HepG2 (cell line): Measurements from ENCODE around the gene LSR. TPM values are rescaled to one million over a fixed set of nuclear protein-coding genes. Genes with fewer than 3 reads are reported as not detected.

Experiments
- ATAC-seq: fragments of 200-7000 bp; cut with Tn5 transposase; 3 replicates; pipeline ENCODE4 v1.9.1; 2020; ENCODE audit warnings: mild to moderate bottlenecking, moderate library complexity
- BruUV-seq: library from RNA; stranded (reverse); fragments of 400-500 nt; replicated peaks from 2 replicates; lab custom pipeline; 2021; lab: Mats Ljungman, UMichigan
- CTCF ChIA-PET: fragments of 300-600 bp; formaldehyde crosslinking; extraction: SDS; loops from one replicate; lab custom pipeline; 2021; ENCODE audit warnings: low total read pairs, inconsistent platforms, low intra/inter-chr PET ratio; lab: Yijun Ruan, JAX
- POLR2A ChIA-PET: fragments of 350-600 bp; sonication (Branson Sonifier 250); formaldehyde crosslinking; loops from one replicate; lab custom pipeline; 2020; ENCODE audit warnings: antibody characterized with exemption, inconsistent platforms; lab: Yijun Ruan, JAX
- DNase-seq: peaks from one replicate; pipeline ENCODE4 v3.0.0-alpha.2; 2015; ENCODE audit warnings: low spot score
- FAIRE-seq: peaks from 3 replicates; lab custom pipeline; 2011; peaks lifted over from hg19 to GRCh38; lab: Jason Lieb, UNC
- H2AFZ ChIP-seq: one replicate; pipeline ENCODE4 v1.6.1; 2011; ENCODE audit warnings: low read length, inconsistent platforms
- H3K27ac ChIP-seq: fragments of 300-600 bp; 3 replicates; pipeline ENCODE4 v1.8.0; 2011; ENCODE audit warnings: mixed run types, mild to moderate bottlenecking, mixed read lengths, low read length, inconsistent platforms; ENCODE audit not compliant: insufficient read depth; ENCODE audit errors: extremely low read length
- H3K27me3 ChIP-seq, 2 experiments: fragments of 200-600 bp in 1 of 2; 2 replicates in 1 of 2; 3 replicates in 1 of 2; pipeline versions ENCODE4 v1.6.0 to v1.8.0; 2011; ENCODE audit warnings: low read length in 2 of 2, mild to moderate bottlenecking in 2 of 2, moderate library complexity in 2 of 2, inconsistent platforms in 1 of 2; ENCODE audit not compliant: insufficient read depth in 2 of 2, control insufficient read depth in 1 of 2
- H3K36me3 ChIP-seq, 2 experiments: fragments of 200-600 bp in 1 of 2; replicated peaks in 1 of 2; 2 replicates in 1 of 2; 3 replicates in 1 of 2; pipeline versions ENCODE4 v1.5.1 to v1.8.0; 2011; ENCODE audit warnings: low read length in 2 of 2, inconsistent platforms in 1 of 2; ENCODE audit not compliant: insufficient read depth in 2 of 2, control insufficient read depth in 1 of 2
- H3K4me1 ChIP-seq: 2 replicates; pipeline ENCODE4 v1.5.1; 2012; ENCODE audit warnings: low read length, inconsistent platforms; ENCODE audit not compliant: insufficient read depth
- H3K4me2 ChIP-seq: 2 replicates; pipeline ENCODE4 v1.6.0; 2011; ENCODE audit warnings: low read depth, low read length, inconsistent platforms
- H3K4me3 ChIP-seq, 3 experiments: fragments of 200-600 bp in 1 of 3; sonication (generic), shearing (Covaris generic) in 1 of 3; replicated peaks in 1 of 3; 2 replicates each; pipeline ENCODE4 v1.5.1; 2011 to 2016; ENCODE audit warnings: low read length in 3 of 3, inconsistent platforms in 2 of 3, low read depth in 2 of 3, mild to moderate bottlenecking in 2 of 3, control low read depth in 1 of 3, mixed read lengths in 1 of 3; ENCODE audit not compliant: insufficient read depth in 1 of 3
- H3K79me2 ChIP-seq: one replicate; pipeline ENCODE4 v1.6.1; 2011; ENCODE audit warnings: low read length, inconsistent platforms; ENCODE audit not compliant: insufficient read depth
- H3K9ac ChIP-seq: 2 replicates; pipeline ENCODE4 v1.6.0; 2011; ENCODE audit warnings: mild to moderate bottlenecking, low read depth, low read length, inconsistent platforms; ENCODE audit not compliant: insufficient read depth
- H3K9me3 ChIP-seq: 2 replicates; pipeline ENCODE4 v1.5.1; 2012; ENCODE audit warnings: mild to moderate bottlenecking, low read length
- H4K20me1 ChIP-seq: 2 replicates; pipeline ENCODE4 v1.6.0; 2011; ENCODE audit warnings: inconsistent platforms, mild to moderate bottlenecking, low read length, moderate library complexity; ENCODE audit not compliant: insufficient read depth
- CCDC6 ChIP-seq: sonication (generic); formaldehyde crosslinking; IDR thresholded peaks from 2 replicates; pipeline ENCODE4 v1.8.1; 2022; ENCODE audit warnings: mild to moderate bottlenecking, missing genetic modification reagents, moderate library complexity
- HNRNPH1 ChIP-seq: fragments of 200-400 bp; formaldehyde crosslinking; optimal IDR thresholded peaks from 2 replicates; pipeline ENCODE3; 2017; ENCODE audit warnings: mild to moderate bottlenecking, low read depth, low read length
- HOXA7 ChIP-seq: sonication (generic); formaldehyde crosslinking; IDR thresholded peaks from 2 replicates; pipeline ENCODE4 v1.8.1; 2022; ENCODE audit warnings: mild to moderate bottlenecking, missing genetic modification reagents, moderate library complexity
- KAT2B ChIP-seq: fragments of 150-350 bp; IDR thresholded peaks from 2 replicates; pipeline ENCODE4 v1.6.1; 2014; ENCODE audit warnings: low read depth, low read length, borderline replicate concordance
- MIER3 ChIP-seq: IDR thresholded peaks from 2 replicates; pipeline ENCODE4 v1.6.1; 2016; ENCODE audit warnings: missing compliant biosample characterization, borderline replicate concordance
- MTA3 ChIP-seq: sonication (generic); formaldehyde crosslinking; IDR thresholded peaks from 2 replicates; pipeline ENCODE4 v1.4.0; 2020; ENCODE audit warnings: missing genetic modification reagents
- NFRKB ChIP-seq: fragments of 450-650 bp; IDR thresholded peaks from 2 replicates; pipeline ENCODE4 v1.6.1; 2017
- PLSCR1 ChIP-seq: sonication (generic); formaldehyde crosslinking; IDR thresholded peaks from 2 replicates; pipeline ENCODE4 v1.5.0; 2020; ENCODE audit warnings: missing genetic modification reagents, mild to moderate bottlenecking, borderline replicate concordance
- TCF7 ChIP-seq: sonication (generic); IDR thresholded peaks from 2 replicates; pipeline ENCODE4 v1.6.1; 2016; ENCODE audit warnings: antibody characterized with exemption, low read depth
- ZKSCAN5 ChIP-seq: sonication (generic); formaldehyde crosslinking; IDR thresholded peaks from 2 replicates; pipeline ENCODE4 v1.5.1; 2020; ENCODE audit warnings: mild to moderate bottlenecking, missing genetic modification reagents
- ZNF124 ChIP-seq: sonication (generic); formaldehyde crosslinking; IDR thresholded peaks from 2 replicates; pipeline ENCODE4 v1.4.0; 2020; ENCODE audit warnings: missing genetic modification reagents
- WGBS: methylation state at CpG from one replicate; pipeline ENCODE4 v1.1.6; 2017; ENCODE audit warnings: low lambda C conversion rate; 5-methylcytosine and 5-hydroxymethylcytosine counted together
- in situ Hi-C: cut with HindIII; loops from 2 replicates; pipeline ENCODE4 v1.10.0; 2017; ENCODE audit warnings: low pct_unique_long_range_greater_than_20kb; ENCODE audit not compliant: extremely low pct_ligation_motif_present
- intact Hi-C: fragments of 100-400 bp; cut with micrococcal nuclease; formaldehyde crosslinking; loops from one replicate; pipeline ENCODE4 v1.10.0; 2022; ENCODE audit not compliant: unreplicated experiment
- polyA plus RNA-seq, 8 experiments: library from polyadenylated mRNA; depleted of rRNA in 3 of 8; stranded (reverse) in 7 of 8; unstranded in 1 of 8; fragments of >200 nt; fragmentation: Illumina TruSeq in 4 of 8; extraction: Trizol in 4 of 8; gene quantifications; 2 replicates each; pipeline versions ENCODE4 v1.2.1 to v1.2.3, GENCODE V29; 2011 to 2016; ENCODE audit warnings: low read depth in 4 of 8, missing spikeins in 1 of 8, mixed read lengths in 1 of 8; ENCODE audit not compliant: insufficient read depth in 1 of 8
- total RNA-seq, 5 experiments: library from RNA; depleted of rRNA; stranded (reverse); fragments of >200 nt; fragmentation: Illumina TruSeq; extraction: Trizol; gene quantifications; 2 replicates each; pipeline ENCODE4 v1.2.3, GENCODE V29; 2016; ENCODE audit warnings: low read depth in 1 of 5
- TF ChIP-seq, protein P1 (sequence below): sonication (generic); formaldehyde crosslinking; IDR thresholded peaks from 2 replicates; pipeline ENCODE4 v1.8.1; 2023; ENCODE audit warnings: mild to moderate bottlenecking, missing genetic modification reagents
- TF ChIP-seq, protein P2 (sequence below): conservative IDR thresholded peaks from 2 replicates; pipeline ENCODE4 v1.6.1; 2018; ENCODE audit warnings: missing genetic modification reagents
- TF ChIP-seq, protein P3 (sequence below): sonication (generic); formaldehyde crosslinking; IDR thresholded peaks from 2 replicates; pipeline ENCODE4 v1.4.0; 2020; ENCODE audit warnings: missing genetic modification reagents

The LSR gene
- total and polyA plus RNA-seq, 2 of the 13 experiments (the other 11 are each of a cell fraction or from before 2014, with no cell fraction given) = 29.2 to 79.2 TPM

GRCh38 chr19:35204799-35205732 lies 43.7 kb upstream of the LSR start (continued):
- TF ChIP-seq, protein P1, sequence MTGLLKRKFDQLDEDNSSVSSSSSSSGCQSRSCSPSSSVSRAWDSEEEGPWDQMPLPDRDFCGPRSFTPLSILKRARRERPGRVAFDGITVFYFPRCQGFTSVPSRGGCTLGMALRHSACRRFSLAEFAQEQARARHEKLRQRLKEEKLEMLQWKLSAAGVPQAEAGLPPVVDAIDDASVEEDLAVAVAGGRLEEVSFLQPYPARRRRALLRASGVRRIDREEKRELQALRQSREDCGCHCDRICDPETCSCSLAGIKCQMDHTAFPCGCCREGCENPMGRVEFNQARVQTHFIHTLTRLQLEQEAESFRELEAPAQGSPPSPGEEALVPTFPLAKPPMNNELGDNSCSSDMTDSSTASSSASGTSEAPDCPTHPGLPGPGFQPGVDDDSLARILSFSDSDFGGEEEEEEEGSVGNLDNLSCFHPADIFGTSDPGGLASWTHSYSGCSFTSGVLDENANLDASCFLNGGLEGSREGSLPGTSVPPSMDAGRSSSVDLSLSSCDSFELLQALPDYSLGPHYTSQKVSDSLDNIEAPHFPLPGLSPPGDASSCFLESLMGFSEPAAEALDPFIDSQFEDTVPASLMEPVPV = no peak
- no peak for TF ChIP-seq ZKSCAN5
- no peak for TF ChIP-seq NFRKB
- no peak for TF ChIP-seq ZNF124 (CRISPR knock-in tag)
- TF ChIP-seq HOXA7 = no peak
- TF ChIP-seq, protein P2, sequence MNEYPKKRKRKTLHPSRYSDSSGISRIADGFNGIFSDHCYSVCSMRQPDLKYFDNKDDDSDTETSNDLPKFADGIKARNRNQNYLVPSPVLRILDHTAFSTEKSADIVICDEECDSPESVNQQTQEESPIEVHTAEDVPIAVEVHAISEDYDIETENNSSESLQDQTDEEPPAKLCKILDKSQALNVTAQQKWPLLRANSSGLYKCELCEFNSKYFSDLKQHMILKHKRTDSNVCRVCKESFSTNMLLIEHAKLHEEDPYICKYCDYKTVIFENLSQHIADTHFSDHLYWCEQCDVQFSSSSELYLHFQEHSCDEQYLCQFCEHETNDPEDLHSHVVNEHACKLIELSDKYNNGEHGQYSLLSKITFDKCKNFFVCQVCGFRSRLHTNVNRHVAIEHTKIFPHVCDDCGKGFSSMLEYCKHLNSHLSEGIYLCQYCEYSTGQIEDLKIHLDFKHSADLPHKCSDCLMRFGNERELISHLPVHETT (CRISPR knock-in tag) = no peak
- TF ChIP-seq KAT2B = no peak
- TF ChIP-seq TCF7 = no peak
- TF ChIP-seq CCDC6 (CRISPR knock-in tag) = no peak

- POLR2A ChIA-PET = no interaction called here
- DNase-seq = no peak
- Histone ChIP-seq H3K4me2 (no peak overlapping the region), H3K4me3 (no peak overlapping the region), H3K79me2 (no peaks in the 10 kb centered on the region), H4K20me1 (no peaks in the 10 kb centered on the region), H3K9ac (no peak overlapping the region), H3K9me3 (no peaks in the 10 kb centered on the region), H3K27me3 (peaks cover 0 to 1% of the 10 kb centered on the region in 2 experiments; a peak in 3 of 5 replicates), H3K36me3 (no peaks in the 10 kb centered on the region), H3K4me1 (peaks cover 2% of the 10 kb centered on the region), H3K27ac (no peak overlapping the region), H2AFZ (no peak overlapping the region)
- FAIRE-seq = no peak
- in situ Hi-C loops = no loop called here
- no TSS peak for BruUV-seq
- CTCF ChIA-PET = no interaction called here
- intact Hi-C loops = no loop called here
- no peak for ATAC-seq
- 26% methylated on average over 6 of the region's 6 CpGs for WGBS
- no peak for TF ChIP-seq MTA3 (CRISPR knock-in tag)
- TF ChIP-seq CCDC6 (CRISPR knock-in tag) = no peak
- TF ChIP-seq HNRNPH1 = no peak
- TF ChIP-seq MIER3 (CRISPR knock-in tag) = no peak
- TF ChIP-seq PLSCR1 (CRISPR knock-in tag) = no peak
- TF ChIP-seq, protein P3, sequence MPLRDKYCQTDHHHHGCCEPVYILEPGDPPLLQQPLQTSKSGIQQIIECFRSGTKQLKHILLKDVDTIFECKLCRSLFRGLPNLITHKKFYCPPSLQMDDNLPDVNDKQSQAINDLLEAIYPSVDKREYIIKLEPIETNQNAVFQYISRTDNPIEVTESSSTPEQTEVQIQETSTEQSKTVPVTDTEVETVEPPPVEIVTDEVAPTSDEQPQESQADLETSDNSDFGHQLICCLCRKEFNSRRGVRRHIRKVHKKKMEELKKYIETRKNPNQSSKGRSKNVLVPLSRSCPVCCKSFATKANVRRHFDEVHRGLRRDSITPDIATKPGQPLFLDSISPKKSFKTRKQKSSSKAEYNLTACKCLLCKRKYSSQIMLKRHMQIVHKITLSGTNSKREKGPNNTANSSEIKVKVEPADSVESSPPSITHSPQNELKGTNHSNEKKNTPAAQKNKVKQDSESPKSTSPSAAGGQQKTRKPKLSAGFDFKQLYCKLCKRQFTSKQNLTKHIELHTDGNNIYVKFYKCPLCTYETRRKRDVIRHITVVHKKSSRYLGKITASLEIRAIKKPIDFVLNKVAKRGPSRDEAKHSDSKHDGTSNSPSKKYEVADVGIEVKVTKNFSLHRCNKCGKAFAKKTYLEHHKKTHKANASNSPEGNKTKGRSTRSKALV (CRISPR knock-in tag) = no peak
These were observed 43.0 kb upstream of the LSR start for GRCh38 chr19:35205733-35206323.
